ENCODE data around the gene FOXP2.
A peak's percentile ranks its signal among the peaks of the same experiment; 100 is the strongest.

FOXP2 gene

GRCh38 chr7:114415064-114415989, 712 bp downstream of the FOXP2 start:
- TF ChIP-seq CTCF (conservative IDR thresholded peaks at IDR 0.05): no peak
- TF ChIP-seq ZFX (IDR thresholded peaks at IDR 0.05): no peak
- no peak overlapping the region for H3K27ac ChIP-seq

GRCh38 chr7:114416129-114416990, 1.7 kb downstream of the FOXP2 start:
- no peak overlapping the region for H3K27ac ChIP-seq

GRCh38 chr7:114417290-114417689, 2.7 kb downstream of the FOXP2 start:
- H3K27ac ChIP-seq: no peak overlapping the region
- no peak for TF ChIP-seq CTCF (conservative IDR thresholded peaks at IDR 0.05)
- no peak for TF ChIP-seq ZFX (IDR thresholded peaks at IDR 0.05)

More at GRCh38 chr7:114416129-114416990, 1.7 kb downstream of the FOXP2 start:
- TF ChIP-seq ZFX (IDR thresholded peaks at IDR 0.05): no peak
- no peak for TF ChIP-seq CTCF (conservative IDR thresholded peaks at IDR 0.05)

GRCh38 chr7:114418117-114418516, 3.5 kb downstream of the FOXP2 start:
- no peak overlapping the region for H3K27ac ChIP-seq
- no peak for TF ChIP-seq CTCF (conservative IDR thresholded peaks at IDR 0.05)
- TF ChIP-seq ZFX (IDR thresholded peaks at IDR 0.05): no peak

GRCh38 chr7:114419441-114420272, 5.0 kb downstream of the FOXP2 start:
- no peak overlapping the region for H3K27ac ChIP-seq
- TF ChIP-seq ZFX (IDR thresholded peaks at IDR 0.05): no peak
- TF ChIP-seq CTCF (conservative IDR thresholded peaks at IDR 0.05): no peak

- TF ChIP-seq ZFX (IDR thresholded peaks at IDR 0.05): no peak
- TF ChIP-seq CTCF (conservative IDR thresholded peaks at IDR 0.05): peak; percentile 55
- no peak overlapping the region for H3K27ac ChIP-seq
Measured at GRCh38 chr7:114422507-114423501, 8.2 kb downstream of the FOXP2 start.
